Common myeloid progenitor, CD34-positive (primary cell): ENCODE data around the gene ZNF563.
A peak's percentile ranks its signal among the peaks of the same experiment; 100 is the strongest.
"Not testable (repeated sequence)": the region's sequence is repeated elsewhere in the genome, so short reads cannot be mapped to it uniquely, and the experiment has no call there.

ENCODE experiments used
- CTCF ChIA-PET: fragments of 350-600 bp; sonication (Branson Sonifier 250); formaldehyde crosslinking; loops from one replicate; lab custom pipeline; 2021; ENCODE audit warnings: antibody characterized with exemption; lab: Charles Lee
- POLR2A ChIA-PET: fragments of 350-600 bp; sonication (Branson Sonifier 250); formaldehyde crosslinking; loops from one replicate; lab custom pipeline; 2021; ENCODE audit warnings: antibody characterized with exemption; lab: Charles Lee
- DNase-seq, 3 donors: peaks; one replicate each; pipeline versions ENCODE4 v3.0.0 to v3.0.0-alpha.2; 2013
- H3K27ac ChIP-seq, 2 experiments: 1 replicate in 1 of 2; 2 replicates in 1 of 2; pipeline ENCODE4 v1.7.0; 2013; ENCODE audit warnings: inconsistent platforms in 2 of 2, low read length in 2 of 2, mild to moderate bottlenecking in 2 of 2, low read depth in 1 of 2, moderate library complexity in 1 of 2; ENCODE audit not compliant: severe bottlenecking in 2 of 2, insufficient read depth in 1 of 2, poor library complexity in 1 of 2
- H3K27me3 ChIP-seq, 5 experiments: replicated peaks in 2 of 5; 1 replicate in 3 of 5; 2 replicates in 2 of 5; pipeline versions ENCODE4 v1.6.1 to v1.7.0; 2013; ENCODE audit warnings: low read length in 4 of 5, mild to moderate bottlenecking in 2 of 5, moderate library complexity in 2 of 5, inconsistent platforms in 1 of 5; ENCODE audit not compliant: insufficient read depth in 5 of 5, control insufficient read depth in 4 of 5
- H3K36me3 ChIP-seq, 4 experiments: 1 replicate in 2 of 4; 2 replicates in 2 of 4; pipeline versions ENCODE4 v1.6.1 to v1.7.0; 2013; ENCODE audit warnings: low read length in 3 of 4, control low read depth in 1 of 4, mild to moderate bottlenecking in 1 of 4; ENCODE audit not compliant: control insufficient read depth in 4 of 4, insufficient read depth in 4 of 4
- H3K4me1 ChIP-seq, 4 experiments: 1 replicate in 3 of 4; 2 replicates in 1 of 4; pipeline versions ENCODE4 v1.6.1 to v1.7.1; 2013; ENCODE audit warnings: low read length in 3 of 4, mild to moderate bottlenecking in 3 of 4, control low read depth in 1 of 4, inconsistent platforms in 1 of 4, moderate library complexity in 1 of 4; ENCODE audit not compliant: control insufficient read depth in 4 of 4, insufficient read depth in 4 of 4; ENCODE audit errors: control extremely low read depth in 1 of 4
- H3K4me3 ChIP-seq, 7 experiments: 1 replicate in 4 of 7; 2 replicates in 3 of 7; pipeline versions ENCODE4 v1.5.1 to v1.7.0; 2013; ENCODE audit warnings: mild to moderate bottlenecking in 7 of 7, low read length in 6 of 7, moderate library complexity in 6 of 7, inconsistent platforms in 2 of 7, low read depth in 2 of 7, control low read depth in 1 of 7; ENCODE audit not compliant: insufficient read depth in 4 of 7, control insufficient read depth in 1 of 7; ENCODE audit errors: extremely low read depth in 1 of 7
- H3K9me3 ChIP-seq, 5 experiments: 1 replicate in 4 of 5; 2 replicates in 1 of 5; pipeline versions ENCODE4 v1.6.1 to v1.7.1; 2013; ENCODE audit warnings: low read length in 4 of 5, mild to moderate bottlenecking in 2 of 5, inconsistent platforms in 1 of 5, low read depth in 1 of 5, moderate library complexity in 1 of 5; ENCODE audit not compliant: control insufficient read depth in 4 of 5, insufficient read depth in 2 of 5; ENCODE audit errors: control extremely low read depth in 1 of 5
- WGBS: methylation state at CpG from one replicate; pipeline ENCODE4 v1.1.5; 2013; ENCODE audit not compliant: insufficient coverage; 5-methylcytosine and 5-hydroxymethylcytosine counted together

ZNF563 gene

DNA sequence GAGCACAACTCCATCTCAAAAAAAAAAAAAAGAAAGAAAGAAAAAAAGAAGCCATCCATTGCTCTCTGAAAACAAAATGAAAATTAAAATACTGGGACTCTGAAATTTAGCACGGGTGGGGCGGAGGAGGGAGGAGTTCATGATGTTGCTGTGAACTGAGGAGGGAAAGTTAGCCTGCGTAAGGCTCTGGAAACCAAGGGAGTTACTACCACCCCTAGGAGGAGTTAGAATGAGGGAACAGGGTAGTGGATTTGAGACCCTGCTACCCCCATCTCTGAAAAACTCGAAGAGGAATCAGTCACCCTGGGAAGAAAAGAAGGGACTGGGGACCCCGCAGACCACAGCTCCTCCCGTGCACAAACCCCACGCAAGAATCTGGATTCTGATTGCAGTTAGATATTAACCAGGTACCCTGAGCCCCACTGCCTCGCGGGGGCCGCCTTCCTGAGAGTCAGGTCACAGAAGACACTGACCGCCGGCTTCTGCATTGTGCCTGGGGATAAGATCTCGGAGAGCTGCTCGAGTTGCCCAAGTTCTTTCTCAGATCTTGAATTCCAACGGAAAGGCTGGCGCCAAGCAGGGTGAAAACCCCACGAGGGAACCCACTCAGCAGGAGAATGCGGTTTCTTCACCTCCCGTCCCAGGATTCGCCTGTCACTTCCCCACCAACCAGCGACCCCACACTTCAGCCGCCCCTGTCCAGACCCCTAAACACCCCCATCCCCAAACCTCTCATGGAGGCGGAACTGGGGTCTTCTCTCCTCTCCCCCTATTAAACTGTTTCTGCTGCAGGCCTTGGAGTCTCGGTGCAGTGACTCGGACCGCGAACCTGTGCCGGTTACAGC is 31.2 kb upstream of the ZNF563 start:
- Histone ChIP-seq H3K4me1 (peaks cover 1 to 22% (median 18%) of the 10 kb centered on the region in 4 experiments), H3K36me3 (no peaks in the 10 kb centered on the region), H3K27ac (peak overlapping the region; percentile 25 to 73), H3K4me3 (peak overlapping the region; percentile 62 to 90 (median 81)), H3K27me3 (no peaks in the 10 kb centered on the region), H3K9me3 (peaks cover 0 to 14% (median 0%) of the 10 kb centered on the region in 5 experiments)
- WGBS = 6% methylated on average over 26 of the region's 28 CpGs
- ChIA-PET POLR2A (interaction anchor here (1.3 to 1.6 kb wide), 3 partner anchors 36 to 131 kb away, joined by 5 to 7 read pairs (median 6); partner anchors contain the start of genes ZNF44 and ZNF799), CTCF (interaction anchor here (0.7 to 1.4 kb wide), 4 partner anchors 18 to 170 kb away, joined by 3 read pairs; no protein-coding TSS in a partner anchor)
- DNase-seq = peak; percentile 17 to 65 (median 45)

DNA sequence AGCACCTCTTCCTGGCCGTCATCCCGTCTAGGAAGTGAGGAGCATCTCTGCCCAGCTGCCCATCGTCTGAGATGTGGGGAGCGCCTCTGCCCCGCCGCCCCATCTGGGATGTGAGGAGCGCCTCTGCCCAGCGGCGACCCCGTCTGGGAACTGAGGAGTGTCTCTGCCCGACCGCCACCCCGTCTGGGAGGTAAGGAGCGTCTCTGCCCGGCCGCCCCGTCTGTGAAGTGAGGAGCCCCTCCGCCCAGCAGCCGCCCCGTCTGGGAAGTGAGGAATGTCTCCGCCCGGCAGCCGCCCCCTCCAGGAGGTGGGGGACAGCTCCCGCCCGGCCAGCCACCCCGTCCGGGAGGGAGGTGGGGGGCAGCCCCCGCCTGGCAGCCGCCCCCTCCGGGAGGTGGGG is 28.8 kb upstream of the ZNF563 start:
- H3K27ac ChIP-seq, H3K27me3 ChIP-seq, POLR2A ChIA-PET, CTCF ChIA-PET, DNase-seq, H3K4me3 ChIP-seq, H3K36me3 ChIP-seq: not testable (repeated sequence)
- Histone ChIP-seq H3K9me3 (peaks cover 0 to 17% (median 3%) of the 10 kb centered on the region in 5 experiments), H3K4me1 (peaks cover 1 to 18% (median 16%) of the 10 kb centered on the region in 4 experiments)
- 100% methylated on average over 23 of the region's 30 CpGs for WGBS

DNA sequence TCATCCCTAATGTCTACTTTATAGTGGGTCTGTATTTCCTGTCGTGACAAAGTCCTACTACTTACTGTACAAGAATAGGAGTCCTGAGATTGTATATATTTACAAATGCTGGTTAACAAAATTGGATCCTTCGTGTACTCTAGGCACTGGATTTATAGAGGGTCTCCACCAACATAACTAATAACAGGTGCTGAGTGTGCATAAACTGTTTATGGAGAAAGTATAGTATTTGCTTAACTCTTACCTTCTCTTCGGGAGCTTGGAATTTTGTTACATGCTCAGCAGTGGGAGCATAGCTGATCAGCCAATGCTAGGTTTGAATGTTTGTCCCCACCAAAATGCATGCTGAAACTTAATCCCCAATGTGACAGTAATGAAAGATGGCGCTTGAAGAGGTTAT is 19.9 kb upstream of the ZNF563 start:
- DNase-seq = no peak
- POLR2A ChIA-PET = no interaction called here
- Histone ChIP-seq H3K4me1 (no peaks in the 10 kb centered on the region), H3K4me3 (no peak overlapping the region), H3K9me3 (peaks cover 13 to 68% (median 31%) of the 10 kb centered on the region in 5 experiments), H3K36me3 (peaks cover 8 to 31% (median 15%) of the 10 kb centered on the region in 4 experiments), H3K27me3 (no peaks in the 10 kb centered on the region), H3K27ac (no peak overlapping the region)
- CTCF ChIA-PET = no interaction called here
- WGBS = 100% methylated on average over 1 of the region's 4 CpGs

DNA sequence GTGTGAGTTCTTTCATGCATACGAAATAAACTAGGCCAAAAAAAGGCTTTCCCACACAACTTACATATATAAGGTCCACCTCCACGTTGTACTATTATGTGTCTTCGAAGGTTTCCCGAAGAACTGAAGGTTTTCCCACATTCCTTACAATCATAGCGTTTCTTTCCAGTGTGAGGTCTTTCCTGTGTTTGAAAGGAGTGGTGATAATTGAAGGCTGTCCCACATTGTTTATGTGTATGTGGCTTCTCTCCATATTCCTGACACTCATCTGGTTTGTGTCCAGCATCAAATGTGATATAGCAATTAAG is 17.4 kb upstream of the ZNF563 start:
- Histone ChIP-seq H3K27me3 (no peaks in the 10 kb centered on the region), H3K4me1 (no peaks in the 10 kb centered on the region), H3K4me3 (peak overlapping the region in 1 of 7 experiments; percentile 6), H3K27ac (no peak overlapping the region), H3K9me3 (peaks cover 19 to 80% (median 33%) of the 10 kb centered on the region in 5 experiments), H3K36me3 (peaks cover 8 to 31% (median 15%) of the 10 kb centered on the region in 4 experiments)
- WGBS = 100% methylated on average over 2 of the region's 5 CpGs
- POLR2A ChIA-PET = no interaction called here
- DNase-seq = peak in 1 of 3 donors; percentile 11
- CTCF ChIA-PET = no interaction called here

DNA sequence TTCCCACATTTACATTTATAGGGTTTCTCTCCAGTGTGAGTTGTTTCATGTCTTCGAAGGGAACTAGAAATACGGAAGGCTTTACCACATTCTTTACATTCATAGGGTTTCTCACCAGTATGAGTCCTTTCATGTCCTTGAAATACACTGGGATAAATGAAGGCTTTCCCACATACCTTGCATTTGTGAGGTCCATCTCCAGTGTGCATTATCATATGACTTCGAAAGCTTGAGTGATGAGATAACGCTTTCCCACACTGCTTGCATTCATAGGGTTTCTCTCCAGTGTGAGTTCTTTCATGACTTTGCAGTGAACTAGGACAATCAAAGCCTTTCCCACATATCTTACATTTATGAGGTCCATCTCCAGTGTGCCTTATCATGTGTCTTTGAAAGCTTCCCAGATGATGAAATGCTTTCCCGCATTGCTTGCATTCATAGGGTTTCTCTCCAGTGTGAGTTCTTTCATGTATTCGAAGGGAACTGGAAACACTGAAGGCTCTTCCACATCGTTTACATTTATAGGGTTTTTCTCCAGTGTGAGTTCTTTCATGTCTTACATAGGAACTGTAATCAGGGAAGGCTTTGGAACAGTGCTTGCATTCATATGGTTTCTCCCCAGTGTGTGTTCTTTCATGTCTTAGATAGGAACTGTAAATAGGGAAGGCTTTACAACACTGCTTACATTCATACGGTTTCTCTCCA is 16.9 kb upstream of the ZNF563 start:
- Histone ChIP-seq H3K4me3 (peak overlapping the region in 1 of 7 experiments; percentile 6), H3K27me3 (no peaks in the 10 kb centered on the region), H3K27ac (no peak overlapping the region), H3K36me3 (peaks cover 8 to 31% (median 15%) of the 10 kb centered on the region in 4 experiments), H3K9me3 (peaks cover 19 to 82% (median 33%) of the 10 kb centered on the region in 5 experiments), H3K4me1 (no peaks in the 10 kb centered on the region)
- ChIA-PET CTCF (no interaction called here), POLR2A (no interaction called here)
- WGBS = 99% methylated on average over 8 of the region's 8 CpGs
- DNase-seq = peak in 1 of 3 donors; percentile 15

DNA sequence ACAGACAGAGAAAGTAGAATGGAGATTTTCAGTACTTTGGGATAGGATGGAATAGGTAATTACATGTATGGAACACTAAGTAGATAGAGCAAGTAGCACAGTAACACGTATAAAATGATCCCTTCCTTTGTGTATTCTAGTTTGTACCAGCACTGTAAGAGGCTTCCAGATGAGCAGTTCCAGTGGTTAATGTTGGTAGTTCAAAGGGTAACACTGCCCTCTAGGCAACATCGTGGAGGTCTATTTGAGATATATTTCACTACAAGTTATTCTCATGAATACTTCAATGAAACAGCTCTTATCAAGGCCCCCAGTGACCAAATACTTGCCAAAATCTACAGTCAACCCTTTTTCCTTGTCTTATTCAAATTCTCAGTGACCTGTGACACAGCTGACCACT is 13.5 kb upstream of the ZNF563 start:
- H3K36me3 ChIP-seq = peaks cover 8 to 23% (median 15%) of the 10 kb centered on the region in 4 experiments
- H3K27ac ChIP-seq = no peak overlapping the region
- peaks cover 14 to 68% (median 23%) of the 10 kb centered on the region in 5 experiments for H3K9me3 ChIP-seq
- ChIA-PET POLR2A (no interaction called here), CTCF (interaction anchor here (0.8 kb wide), 1 partner anchor 383 kb away, joined by 3 read pairs; no protein-coding TSS in a partner anchor)
- H3K4me3 ChIP-seq = no peak overlapping the region
- DNase-seq = peak in 2 of 3 donors; percentile 34 to 35
- H3K4me1 ChIP-seq = no peaks in the 10 kb centered on the region
- 100% methylated on average over 2 of the region's 2 CpGs for WGBS
- no peaks in the 10 kb centered on the region for H3K27me3 ChIP-seq
